K562 (cell line): ENCODE data around the gene CCDC50. TPM values are rescaled to one million over a fixed set of nuclear protein-coding genes. Genes with fewer than 3 reads are reported as not detected.

Source experiments
- ATAC-seq: fragments of 200-7000 bp; cut with Tn5 transposase; 3 replicates; pipeline ENCODE4 v1.9.1; 2020; ENCODE audit warnings: moderate library complexity
- BruUV-seq: library from RNA; stranded (reverse); fragments of 400-500 nt; replicated peaks from 2 replicates; lab custom pipeline; 2021; lab: Mats Ljungman, UMichigan
- CTCF ChIA-PET: fragments of 300-600 bp; formaldehyde crosslinking; extraction: SDS; loops from one replicate; lab custom pipeline; 2021; ENCODE audit warnings: low intra/inter-chr PET ratio; lab: Yijun Ruan, JAX
- POLR2A ChIA-PET: fragments of 300-600, 350-650 bp; sonication (Branson Sonifier 250); formaldehyde crosslinking; extraction: SDS; loops from one replicate; lab custom pipeline; 2021; ENCODE audit warnings: antibody characterized with exemption, inconsistent platforms; lab: Yijun Ruan, JAX
- DNase-seq, 4 experiments: peaks; one replicate each; pipeline versions ENCODE4 v3.0.0 to v3.0.0-alpha.2; 2011 to 2018; ENCODE audit warnings: low spot score in 3 of 4, mixed read lengths in 3 of 4; ENCODE audit errors: extremely low read depth in 1 of 4
- FAIRE-seq: peaks from 2 replicates; lab custom pipeline; 2011; peaks lifted over from hg19 to GRCh38; lab: Jason Lieb, UNC
- H2AFZ ChIP-seq: 2 replicates; pipeline ENCODE4 v1.6.0; 2011; ENCODE audit warnings: low read depth, low read length, control low read depth, inconsistent platforms
- H3K27ac ChIP-seq: fragments of 200-600 bp; 3 replicates; pipeline ENCODE4 v1.8.0; 2011; ENCODE audit warnings: low read depth, mild to moderate bottlenecking, control low read depth, inconsistent platforms, low read length, moderate library complexity, mixed read lengths; ENCODE audit errors: extremely low read depth
- H3K27me3 ChIP-seq, 2 experiments: fragments of 300-600 bp in 1 of 2; 2 replicates in 1 of 2; 3 replicates in 1 of 2; pipeline versions ENCODE4 v1.6.0 to v1.8.0; 2011; ENCODE audit warnings: inconsistent platforms in 2 of 2, low read length in 2 of 2, mild to moderate bottlenecking in 1 of 2, mixed read lengths in 1 of 2, moderate library complexity in 1 of 2; ENCODE audit not compliant: control insufficient read depth in 2 of 2, insufficient read depth in 2 of 2
- H3K36me3 ChIP-seq: fragments of 300-600 bp; 3 replicates; pipeline ENCODE4 v1.8.0; 2011; ENCODE audit warnings: mild to moderate bottlenecking, low read length, inconsistent platforms; ENCODE audit not compliant: control insufficient read depth, insufficient read depth
- H3K4me1 ChIP-seq, 2 experiments: fragments of 200-600 bp in 1 of 2; replicated peaks in 1 of 2; 2 replicates in 1 of 2; 3 replicates in 1 of 2; pipeline versions ENCODE4 v1.5.1 to v1.8.0; 2011; ENCODE audit warnings: inconsistent platforms in 2 of 2, low read length in 2 of 2, mild to moderate bottlenecking in 1 of 2, mixed read lengths in 1 of 2, moderate library complexity in 1 of 2; ENCODE audit not compliant: control insufficient read depth in 2 of 2, insufficient read depth in 2 of 2
- H3K4me2 ChIP-seq: 2 replicates; pipeline ENCODE4 v1.6.1; 2011; ENCODE audit warnings: low read length, control low read depth, inconsistent platforms, mixed read lengths; ENCODE audit not compliant: insufficient read depth
- H3K4me3 ChIP-seq: fragments of 200-600 bp; sonication (generic), shearing (Covaris generic); 2 replicates; pipeline ENCODE4 v1.5.1; 2016; ENCODE audit warnings: control low read depth, inconsistent platforms
- H3K79me2 ChIP-seq: fragments of 200-600 bp; 3 replicates; pipeline ENCODE4 v1.8.0; 2011; ENCODE audit warnings: low read length, inconsistent platforms; ENCODE audit not compliant: control insufficient read depth, insufficient read depth
- H3K9ac ChIP-seq, 2 experiments: 2 replicates each; pipeline versions ENCODE4 v1.6.0 to v1.6.1; 2011; ENCODE audit warnings: low read depth in 2 of 2, low read length in 2 of 2, control low read depth in 1 of 2, inconsistent platforms in 1 of 2, mild to moderate bottlenecking in 1 of 2, mixed read lengths in 1 of 2; ENCODE audit not compliant: insufficient read depth in 1 of 2
- H3K9me1 ChIP-seq: one replicate; pipeline ENCODE4 v1.6.0; 2011; ENCODE audit warnings: inconsistent platforms, mild to moderate bottlenecking, low read length, moderate library complexity; ENCODE audit not compliant: control insufficient read depth, insufficient read depth
- H3K9me3 ChIP-seq: replicated peaks from 2 replicates; pipeline ENCODE4 v1.5.1; 2011; ENCODE audit warnings: low read depth, low read length, inconsistent platforms; ENCODE audit not compliant: control insufficient read depth, insufficient read depth
- H4K20me1 ChIP-seq: replicated peaks from 2 replicates; pipeline ENCODE4 v1.6.1; 2011; ENCODE audit warnings: low read length, inconsistent platforms, mixed read lengths; ENCODE audit not compliant: control insufficient read depth, insufficient read depth
- DMBX1 ChIP-seq: fragments of 250-450 bp; sonication (Bioruptor Pico); IDR thresholded peaks from 2 replicates; pipeline ENCODE4 v1.8.0; 2022; ENCODE audit warnings: inconsistent platforms, mild to moderate bottlenecking, moderate library complexity, borderline replicate concordance
- GATAD2A ChIP-seq: fragments of 450-650 bp; IDR thresholded peaks from 2 replicates; pipeline ENCODE4 v1.6.1; 2017
- HDAC3 ChIP-seq: fragments of 450-650 bp; IDR thresholded peaks from 2 replicates; pipeline ENCODE4 v1.6.1; 2018; ENCODE audit warnings: borderline replicate concordance, mild to moderate bottlenecking, moderate library complexity; ENCODE audit not compliant: partially characterized antibody
- ILF3 ChIP-seq: fragments of 450-650 bp; IDR thresholded peaks from 2 replicates; pipeline ENCODE4 v1.6.1; 2018; ENCODE audit warnings: antibody characterized with exemption, mild to moderate bottlenecking, moderate library complexity, borderline replicate concordance
- JUNB ChIP-seq: fragments of 450-650 bp; formaldehyde crosslinking; conservative IDR thresholded peaks from 2 replicates; pipeline ENCODE4 v1.4.0; 2020; ENCODE audit warnings: mild to moderate bottlenecking
- KHSRP ChIP-seq: fragments of 450-650 bp; IDR thresholded peaks from 2 replicates; pipeline ENCODE4 v1.6.1; 2017
- LARP7 ChIP-seq: fragments of 450-650 bp; IDR thresholded peaks from 2 replicates; pipeline ENCODE4 v1.6.1; 2016
- MEF2A ChIP-seq: IDR thresholded peaks from 2 replicates; pipeline ENCODE4 v1.6.1; 2011; ENCODE audit warnings: low read depth, mild to moderate bottlenecking, low read length, moderate library complexity; ENCODE audit not compliant: control insufficient read depth
- MEIS2 ChIP-seq: fragments of 450-650 bp; IDR thresholded peaks from 2 replicates; pipeline ENCODE4 v1.6.1; 2014; ENCODE audit warnings: mild to moderate bottlenecking; ENCODE audit not compliant: partially characterized antibody
- MXD1 ChIP-seq: fragments of 250-450 bp; sonication (Bioruptor Pico); IDR thresholded peaks from 2 replicates; pipeline ENCODE4 v1.8.0; 2021; ENCODE audit warnings: borderline replicate concordance, mild to moderate bottlenecking, moderate library complexity; ENCODE audit not compliant: poor library complexity, severe bottlenecking
- SIX5 ChIP-seq, 2 experiments: IDR thresholded peaks; 2 replicates each; pipeline ENCODE4 v1.6.1; 2011; ENCODE audit warnings: low read length in 2 of 2, borderline replicate concordance in 1 of 2, low read depth in 1 of 2, mild to moderate bottlenecking in 1 of 2, moderate library complexity in 1 of 2; ENCODE audit not compliant: insufficient read depth in 1 of 2
- TCF15 ChIP-seq: fragments of 250-450 bp; sonication (Bioruptor Pico); IDR thresholded peaks from 2 replicates; pipeline ENCODE4 v1.8.0; 2022; ENCODE audit warnings: moderate library complexity, mild to moderate bottlenecking, inconsistent platforms
- TGIF2 ChIP-seq: sonication (generic); formaldehyde crosslinking; IDR thresholded peaks from 2 replicates; pipeline ENCODE4 v1.8.1; 2022; ENCODE audit warnings: mild to moderate bottlenecking, missing genetic modification reagents, moderate library complexity
- YBX1 ChIP-seq: fragments of 450-650 bp; IDR thresholded peaks from 2 replicates; pipeline ENCODE4 v1.7.1; 2016; ENCODE audit warnings: mild to moderate bottlenecking
- ZFPM2 ChIP-seq: fragments of 250-450 bp; sonication (Bioruptor Pico); IDR thresholded peaks from 2 replicates; pipeline ENCODE4 v1.5.1; 2022; ENCODE audit warnings: mild to moderate bottlenecking
- ZNF133 ChIP-seq: fragments of 250-450 bp; sonication (Bioruptor Pico); IDR thresholded peaks from 2 replicates; pipeline ENCODE4 v1.4.0; 2020; ENCODE audit warnings: mild to moderate bottlenecking
- ZNF217 ChIP-seq: sonication (generic); formaldehyde crosslinking; IDR thresholded peaks from 2 replicates; pipeline ENCODE4 v1.8.0; 2022; ENCODE audit warnings: mild to moderate bottlenecking, missing genetic modification reagents
- ZNF41 ChIP-seq: fragments of 250-450 bp; sonication (Bioruptor Pico); conservative IDR thresholded peaks from 2 replicates; pipeline ENCODE4 v1.4.0; 2020; ENCODE audit warnings: mild to moderate bottlenecking
- WGBS: fragments of 100-300 bp; shearing (Covaris generic); methylation state at CpG from one replicate; pipeline ENCODE4 v1.1.6; 2016; ENCODE audit warnings: low coverage, mixed read lengths; ENCODE audit not compliant: insufficient coverage; ENCODE audit errors: missing lambda C conversion rate; 5-methylcytosine and 5-hydroxymethylcytosine counted together
- in situ Hi-C: fragments of 300-500 bp; cut with MboI; formaldehyde crosslinking; loops from 4 replicates; pipeline ENCODE4 v1.15.0; 2018; ENCODE audit warnings: inconsistent platforms, mixed read lengths
- intact Hi-C: fragments of 100-400 bp; cut with micrococcal nuclease; formaldehyde crosslinking; loops from 2 replicates; pipeline ENCODE4 v1.14.2; 2022
- polyA plus RNA-seq, 8 experiments: library from polyadenylated mRNA; depleted of rRNA in 4 of 8; stranded (reverse) in 5 of 8; unstranded in 3 of 8; fragments of >200 nt; fragmentation: Nextera tagmentation in 2 of 8; fragmentation: Illumina TruSeq in 1 of 8; extraction: Ambion mirVana in 2 of 8; extraction: Trizol in 1 of 8; gene quantifications; 2 replicates each; pipeline versions ENCODE4 v1.2.1 to v1.2.3, GENCODE V29; 2011 to 2014; ENCODE audit warnings: inconsistent platforms in 1 of 8, missing spikeins in 1 of 8
- total RNA-seq, 7 experiments: library from RNA; depleted of rRNA in 6 of 7; stranded (reverse); fragments of >200 nt in 6 of 7; fragmentation: Illumina TruSeq in 2 of 7; extraction: Trizol in 2 of 7; gene quantifications; 2 replicates each; pipeline versions ENCODE4 v1.2.1 to v1.2.3, GENCODE V29; 2011 to 2021; ENCODE audit warnings: low replicate concordance in 1 of 7
- TF ChIP-seq, protein P1 (sequence below): sonication (generic); formaldehyde crosslinking; IDR thresholded peaks from 2 replicates; pipeline ENCODE4 v1.9.0; 2022; ENCODE audit warnings: mild to moderate bottlenecking, missing genetic modification reagents
- TF ChIP-seq, protein P2 (sequence below), 2 experiments: IDR thresholded peaks in 1 of 2; conservative IDR thresholded peaks in 1 of 2; 2 replicates each; pipeline ENCODE4 v1.6.1; 2016; ENCODE audit warnings: low read depth in 2 of 2, mild to moderate bottlenecking in 1 of 2, missing compliant biosample characterization in 1 of 2, missing genetic modification characterization in 1 of 2, moderate library complexity in 1 of 2

The CCDC50 gene
- total and polyA plus RNA-seq, 9 of the 15 experiments (the other 6 are each of a cell fraction or from before 2014, with no cell fraction given): 8.4 to 63.4 (median 40.4) TPM

DNA sequence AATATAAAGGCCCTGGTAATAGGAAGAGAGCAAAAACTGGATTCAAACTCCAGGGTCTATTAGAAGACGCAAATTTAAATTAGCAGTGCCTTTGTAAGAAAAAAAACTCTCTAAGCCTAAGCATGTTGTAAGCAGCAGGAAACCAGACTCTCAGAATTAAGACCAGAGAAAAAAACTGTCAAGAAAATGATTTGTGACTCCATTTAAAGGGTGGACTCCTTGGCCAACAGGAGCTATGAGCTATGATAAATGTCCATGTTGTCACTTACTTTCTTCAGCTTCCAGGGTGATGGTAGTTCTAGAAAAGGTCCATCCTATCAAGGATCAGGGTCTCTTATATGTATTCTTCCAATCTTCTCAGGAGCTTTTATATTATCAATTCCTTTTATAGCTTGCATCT lies 34.9 kb upstream of the CCDC50 start:
- 0% methylated on average over 1 of the region's 1 CpG for WGBS
- Histone ChIP-seq H3K27ac (no peak overlapping the region), H3K9me3 (no peaks in the 10 kb centered on the region), H3K4me2 (no peak overlapping the region), H4K20me1 (no peaks in the 10 kb centered on the region), H3K4me1 (no peaks in the 10 kb centered on the region; a peak in 1 of 5 replicates), H3K79me2 (no peaks in the 10 kb centered on the region), H3K4me3 (no peak overlapping the region), H3K36me3 (no peaks in the 10 kb centered on the region), H3K9ac (no peak overlapping the region), H2AFZ (no peak overlapping the region), H3K27me3 (no peaks in the 10 kb centered on the region), H3K9me1 (no peaks in the 10 kb centered on the region)
- no peak for FAIRE-seq
- ATAC-seq: no peak
- POLR2A ChIA-PET: no interaction called here
- intact Hi-C loops: no loop called here
- no TSS peak for BruUV-seq
- CTCF ChIA-PET: no interaction called here
- DNase-seq: no peak
- in situ Hi-C loops: no loop called here
- TF ChIP-seq ZFPM2 (CRISPR knock-in tag) (no peak), ZNF41 (CRISPR knock-in tag) (no peak), MEF2A (no peak), TGIF2 (CRISPR knock-in tag) (no peak), TCF15 (CRISPR knock-in tag) (no peak), ZNF217 (CRISPR knock-in tag) (no peak), MXD1 (CRISPR knock-in tag) (no peak), LARP7 (no peak), ZNF133 (CRISPR knock-in tag) (no peak), DMBX1 (CRISPR knock-in tag) (no peak), JUNB (CRISPR knock-in tag) (no peak), KHSRP (no peak), HDAC3 (no peak), SIX5 (IDR thresholded peaks at IDR 0.05; ENCODE audit: borderline replicate concordance in 1 of 2, insufficient read depth in 1 of 2, low read depth in 1 of 2, low read length in 2 of 2) (no peak), GATAD2A (no peak), ILF3 (no peak), MEIS2 (peak; percentile 89), YBX1 (no peak)
- TF ChIP-seq, protein P1, sequence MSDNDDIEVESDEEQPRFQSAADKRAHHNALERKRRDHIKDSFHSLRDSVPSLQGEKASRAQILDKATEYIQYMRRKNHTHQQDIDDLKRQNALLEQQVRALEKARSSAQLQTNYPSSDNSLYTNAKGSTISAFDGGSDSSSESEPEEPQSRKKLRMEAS (CRISPR knock-in tag): no peak
- TF ChIP-seq, protein P2, sequence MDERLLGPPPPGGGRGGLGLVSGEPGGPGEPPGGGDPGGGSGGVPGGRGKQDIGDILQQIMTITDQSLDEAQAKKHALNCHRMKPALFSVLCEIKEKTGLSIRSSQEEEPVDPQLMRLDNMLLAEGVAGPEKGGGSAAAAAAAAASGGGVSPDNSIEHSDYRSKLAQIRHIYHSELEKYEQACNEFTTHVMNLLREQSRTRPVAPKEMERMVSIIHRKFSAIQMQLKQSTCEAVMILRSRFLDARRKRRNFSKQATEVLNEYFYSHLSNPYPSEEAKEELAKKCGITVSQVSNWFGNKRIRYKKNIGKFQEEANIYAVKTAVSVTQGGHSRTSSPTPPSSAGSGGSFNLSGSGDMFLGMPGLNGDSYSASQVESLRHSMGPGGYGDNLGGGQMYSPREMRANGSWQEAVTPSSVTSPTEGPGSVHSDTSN (CRISPR knock-in tag; IDR thresholded peaks at IDR 0.05; ENCODE audit: low read depth): no peak
- TF ChIP-seq, protein P2 (tag; conservative IDR thresholded peaks at IDR 0.05; ENCODE audit: low read depth): peak; percentile 96
